HEK293 (cell line): ENCODE data around the gene C2orf49.

Experiments used
- CTCF ChIA-PET: fragments of 350-600 bp; formaldehyde crosslinking; extraction: SDS; loops from one replicate; lab custom pipeline; 2021; ENCODE audit warnings: antibody characterized with exemption; lab: Yijun Ruan, JAX
- POLR2A ChIA-PET: fragments of 300-600 bp; formaldehyde crosslinking; extraction: SDS; loops from one replicate; lab custom pipeline; 2020; ENCODE audit warnings: antibody characterized with exemption, inconsistent platforms; lab: Yijun Ruan, JAX
- H3K27ac ChIP-seq: fragments of 200-500 bp; sonication (Bioruptor generic); 2 replicates; pipeline ENCODE4 v1.5.1; 2014; ENCODE audit warnings: low read depth, low read length, control low read depth, inconsistent platforms; ENCODE audit errors: extremely low read depth
- H3K36me3 ChIP-seq, 2 experiments: fragments of 200-500 bp in 1 of 2; sonication (Bioruptor generic) in 1 of 2; 1 replicate in 1 of 2; 2 replicates in 1 of 2; pipeline ENCODE4 v1.5.1; 2014 to 2017; ENCODE audit warnings: inconsistent platforms in 2 of 2, low read length in 2 of 2; ENCODE audit not compliant: control insufficient read depth in 2 of 2, insufficient read depth in 1 of 2
- H3K4me1 ChIP-seq: fragments of 200-500 bp; sonication (Bioruptor generic); 2 replicates; pipeline ENCODE4 v1.5.1; 2014; ENCODE audit warnings: mild to moderate bottlenecking, low read length, inconsistent platforms; ENCODE audit not compliant: control insufficient read depth, insufficient read depth
- H3K4me3 ChIP-seq: 2 replicates; pipeline ENCODE4 v1.5.1; 2011; ENCODE audit warnings: low read depth, mild to moderate bottlenecking, control low read depth, low read length, moderate library complexity
- H3K9me3 ChIP-seq: fragments of 200-500 bp; sonication (Bioruptor generic); 2 replicates; pipeline ENCODE4 v1.5.1; 2014; ENCODE audit warnings: low read depth, low read length, inconsistent platforms; ENCODE audit not compliant: control insufficient read depth, insufficient read depth
- HOXD13 ChIP-seq: sonication (generic); formaldehyde crosslinking; IDR thresholded peaks from 2 replicates; pipeline ENCODE4 v1.8.0; 2022; ENCODE audit warnings: missing genetic modification reagents, borderline replicate concordance
- KLF1 ChIP-seq: fragments of 450-650 bp; formaldehyde crosslinking; IDR thresholded peaks from 2 replicates; pipeline ENCODE4 v1.5.1; 2016; ENCODE audit warnings: missing biosample characterization, missing genetic modification characterization
- SCRT2 ChIP-seq: fragments of 450-650 bp; formaldehyde crosslinking; IDR thresholded peaks from 2 replicates; pipeline ENCODE4 v1.5.1; 2016; ENCODE audit warnings: missing biosample characterization, missing genetic modification characterization
- SETDB1 ChIP-seq: IDR thresholded peaks from one replicate; pipeline ENCODE4 v1.6.1; 2017; ENCODE audit warnings: mild to moderate bottlenecking, low read length, moderate library complexity, mixed read lengths; ENCODE audit not compliant: insufficient read length
- TRIM28 ChIP-seq: IDR thresholded peaks from 2 replicates; pipeline ENCODE4 v1.6.1; 2011; ENCODE audit warnings: low read length, control low read depth, borderline replicate concordance
- ZBTB8A ChIP-seq: fragments of 450-650 bp; formaldehyde crosslinking; IDR thresholded peaks from 2 replicates; pipeline ENCODE4 v1.5.1; 2016; ENCODE audit warnings: missing biosample characterization, missing genetic modification characterization
- ZIC2 ChIP-seq: fragments of 450-650 bp; formaldehyde crosslinking; IDR thresholded peaks from 2 replicates; pipeline ENCODE4 v1.5.1; 2016; ENCODE audit warnings: missing biosample characterization, missing genetic modification characterization
- ZNF211 ChIP-seq: fragments of 450-650 bp; formaldehyde crosslinking; IDR thresholded peaks from 2 replicates; pipeline ENCODE4 v1.5.1; 2016; ENCODE audit warnings: low read depth, missing biosample characterization, missing genetic modification characterization
- ZNF214 ChIP-seq: fragments of 450-650 bp; formaldehyde crosslinking; IDR thresholded peaks from 2 replicates; pipeline ENCODE4 v1.5.1; 2017; ENCODE audit warnings: missing biosample characterization, mild to moderate bottlenecking, missing genetic modification characterization, borderline replicate concordance
- ZNF302 ChIP-seq: fragments of 450-650 bp; formaldehyde crosslinking; IDR thresholded peaks from 2 replicates; pipeline ENCODE4 v1.5.1; 2016; ENCODE audit warnings: missing biosample characterization, missing genetic modification characterization, low read depth
- ZNF335 ChIP-seq: fragments of 450-650 bp; formaldehyde crosslinking; conservative IDR thresholded peaks from 2 replicates; pipeline ENCODE4 v1.5.1; 2016; ENCODE audit warnings: missing biosample characterization, missing genetic modification characterization
- ZNF510 ChIP-seq: fragments of 450-650 bp; formaldehyde crosslinking; IDR thresholded peaks from 2 replicates; pipeline ENCODE4 v1.5.1; 2018; ENCODE audit warnings: mild to moderate bottlenecking, missing genetic modification characterization, missing biosample characterization; ENCODE audit not compliant: insufficient replicate concordance
- ZNF600 ChIP-seq: fragments of 450-650 bp; formaldehyde crosslinking; IDR thresholded peaks from 2 replicates; pipeline ENCODE4 v1.5.1; 2016; ENCODE audit warnings: missing biosample characterization, missing genetic modification characterization
- ZNF629 ChIP-seq: fragments of 450-650 bp; formaldehyde crosslinking; IDR thresholded peaks from 2 replicates; pipeline ENCODE4 v1.5.1; 2017; ENCODE audit warnings: missing biosample characterization, missing genetic modification characterization
- ZNF664 ChIP-seq: fragments of 450-650 bp; formaldehyde crosslinking; IDR thresholded peaks from 2 replicates; pipeline ENCODE4 v1.5.1; 2016; ENCODE audit warnings: missing biosample characterization, missing genetic modification characterization
- ZNF830 ChIP-seq: fragments of 450-650 bp; IDR thresholded peaks from 2 replicates; pipeline ENCODE4 v1.5.0; 2018; ENCODE audit warnings: missing biosample characterization, missing genetic modification characterization, low read depth, mild to moderate bottlenecking, moderate library complexity
- TF ChIP-seq, protein P1 (sequence below): fragments of 450-650 bp; formaldehyde crosslinking; IDR thresholded peaks from 2 replicates; pipeline ENCODE4 v1.5.1; 2016; ENCODE audit warnings: missing biosample characterization, missing genetic modification characterization, borderline replicate concordance
- TF ChIP-seq, protein P2 (sequence below): fragments of 450-650 bp; formaldehyde crosslinking; IDR thresholded peaks from 2 replicates; pipeline ENCODE4 v1.5.1; 2016; ENCODE audit warnings: missing biosample characterization, missing genetic modification characterization
- TF ChIP-seq, protein P3 (sequence below): fragments of 450-650 bp; formaldehyde crosslinking; IDR thresholded peaks from 2 replicates; pipeline ENCODE4 v1.5.1; 2016; ENCODE audit warnings: missing biosample characterization, missing genetic modification characterization
- TF ChIP-seq, protein P4 (sequence below): sonication (generic); formaldehyde crosslinking; IDR thresholded peaks from 2 replicates; pipeline ENCODE4 v1.8.1; 2022; ENCODE audit warnings: mild to moderate bottlenecking, moderate library complexity, missing genetic modification reagents
- TF ChIP-seq, protein P5 (sequence below): fragments of 450-650 bp; formaldehyde crosslinking; IDR thresholded peaks from 2 replicates; pipeline ENCODE4 v1.5.1; 2017; ENCODE audit warnings: missing biosample characterization, missing genetic modification characterization

The C2orf49 gene

DNA sequence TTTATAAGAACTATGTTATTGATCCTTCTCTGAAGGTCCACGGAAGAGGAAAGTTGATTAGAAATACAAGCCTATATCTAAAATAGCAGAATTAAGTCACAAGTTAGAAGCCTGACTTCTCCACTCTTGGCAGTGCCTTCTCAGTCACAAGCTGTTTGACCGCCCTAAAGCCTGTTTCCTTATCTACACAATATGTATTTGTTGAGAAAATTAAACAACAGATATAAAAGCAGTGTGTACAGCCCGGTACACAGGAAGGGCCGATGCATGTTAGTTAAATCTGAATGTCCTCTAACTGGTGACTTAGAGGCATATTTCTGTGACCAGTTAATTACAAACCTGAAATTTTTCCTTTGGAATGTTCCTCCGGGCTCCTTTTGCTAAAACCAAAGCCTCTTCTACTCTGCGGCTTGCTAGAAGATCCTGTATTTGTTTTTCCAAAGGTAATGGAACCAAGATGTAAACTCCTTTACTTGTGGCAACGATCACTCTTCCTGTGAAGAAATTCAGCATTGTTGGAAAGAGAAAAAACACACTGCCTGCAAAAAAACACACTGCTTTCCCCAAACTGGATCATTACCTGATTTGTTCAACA, 41.2 kb upstream of the C2orf49 start:
- ChIA-PET CTCF (interaction anchor here (0.6 to 1.9 kb wide), 10 partner anchors 12 to 225 kb away, joined by 3 to 9 read pairs (median 4); no protein-coding TSS in a partner anchor), POLR2A (no interaction called here)
- Histone ChIP-seq H3K27ac (no peak overlapping the region), H3K36me3 (peaks cover 17 to 48% of the 10 kb centered on the region in 2 experiments), H3K4me1 (no peaks in the 10 kb centered on the region), H3K4me3 (no peak overlapping the region), H3K9me3 (no peaks in the 10 kb centered on the region)
- no peak for TF ChIP-seq SETDB1
- TF ChIP-seq ZBTB8A (tag by site-specific recombination): no peak
- TF ChIP-seq, protein P1, sequence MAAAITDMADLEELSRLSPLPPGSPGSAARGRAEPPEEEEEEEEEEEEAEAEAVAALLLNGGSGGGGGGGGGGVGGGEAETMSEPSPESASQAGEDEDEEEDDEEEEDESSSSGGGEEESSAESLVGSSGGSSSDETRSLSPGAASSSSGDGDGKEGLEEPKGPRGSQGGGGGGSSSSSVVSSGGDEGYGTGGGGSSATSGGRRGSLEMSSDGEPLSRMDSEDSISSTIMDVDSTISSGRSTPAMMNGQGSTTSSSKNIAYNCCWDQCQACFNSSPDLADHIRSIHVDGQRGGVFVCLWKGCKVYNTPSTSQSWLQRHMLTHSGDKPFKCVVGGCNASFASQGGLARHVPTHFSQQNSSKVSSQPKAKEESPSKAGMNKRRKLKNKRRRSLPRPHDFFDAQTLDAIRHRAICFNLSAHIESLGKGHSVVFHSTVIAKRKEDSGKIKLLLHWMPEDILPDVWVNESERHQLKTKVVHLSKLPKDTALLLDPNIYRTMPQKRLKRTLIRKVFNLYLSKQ (tag by site-specific recombination): no peak
- TF ChIP-seq ZNF600 (tag by site-specific recombination): no peak
- TF ChIP-seq, protein P2, sequence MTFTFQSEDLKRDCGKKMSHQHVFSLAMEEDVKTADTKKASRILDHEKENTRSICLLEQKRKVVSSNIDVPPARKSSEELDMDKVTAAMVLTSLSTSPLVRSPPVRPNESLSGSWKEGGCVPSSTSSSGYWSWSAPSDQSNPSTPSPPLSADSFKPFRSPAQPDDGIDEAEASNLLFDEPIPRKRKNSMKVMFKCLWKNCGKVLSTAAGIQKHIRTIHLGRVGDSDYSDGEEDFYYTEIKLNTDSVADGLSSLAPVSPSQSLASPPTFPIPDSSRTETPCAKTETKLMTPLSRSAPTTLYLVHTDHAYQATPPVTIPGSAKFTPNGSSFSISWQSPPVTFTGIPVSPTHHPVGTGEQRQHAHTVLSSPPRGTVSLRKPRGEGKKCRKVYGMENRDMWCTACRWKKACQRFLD (tag by site-specific recombination): no peak

DNA sequence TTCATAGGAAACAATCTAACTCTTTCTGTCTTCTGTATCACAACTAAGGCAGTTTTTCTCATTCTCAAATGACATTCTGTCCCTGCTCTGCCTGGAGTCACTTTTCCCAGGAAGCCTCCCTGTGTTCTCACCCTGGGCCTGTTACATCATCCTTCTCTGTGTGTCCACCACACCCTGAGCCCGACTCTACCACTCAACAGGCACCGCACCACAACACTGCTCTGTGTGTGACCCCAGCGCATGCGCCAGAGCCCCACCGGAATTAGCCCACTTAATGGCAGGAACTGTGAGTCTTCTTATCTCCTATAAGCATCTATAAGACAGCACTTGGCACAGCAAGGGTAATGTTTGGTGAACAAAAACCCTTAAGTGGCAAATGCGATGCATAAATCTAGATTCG, 40.1 kb upstream of the C2orf49 start:
- POLR2A ChIA-PET: no interaction called here
- TF ChIP-seq ZNF335 (tag by site-specific recombination): no peak
- TF ChIP-seq ZNF629: no peak
- 0 out of 2 replicates have a peak, but pooled peaks have one; percentile 28 for TF ChIP-seq ZIC2 (tag by site-specific recombination)
- TF ChIP-seq SCRT2 (tag by site-specific recombination): peak; percentile 67

DNA sequence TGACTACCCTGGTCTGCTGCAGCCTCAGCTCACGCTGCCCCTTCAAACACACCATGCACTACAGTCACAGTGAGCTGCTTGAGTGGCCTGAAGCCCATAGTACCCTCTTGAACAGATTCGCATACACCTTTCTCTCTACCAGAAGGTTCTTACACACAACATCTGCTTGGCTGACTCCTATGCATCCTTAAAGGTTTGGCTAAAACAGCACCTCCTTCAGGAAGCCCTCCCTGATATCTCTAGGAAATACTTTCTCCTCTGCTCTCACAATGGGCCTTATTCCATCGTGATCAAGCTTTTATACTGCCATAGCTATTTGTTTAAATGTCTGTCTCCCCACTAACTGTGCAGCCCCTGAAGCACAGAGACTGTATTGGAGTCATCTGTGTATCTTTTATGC, 39.3 kb upstream of the C2orf49 start:
- TF ChIP-seq TRIM28 (no peak), ZNF664 (tag by site-specific recombination) (no peak), ZNF211 (tag by site-specific recombination) (no peak), HOXD13 (CRISPR knock-in tag) (no peak), ZNF510 (tag by site-specific recombination) (no peak), KLF1 (tag by site-specific recombination) (no peak), ZNF830 (tag by site-specific recombination) (no peak), ZNF302 (tag by site-specific recombination) (no peak), ZNF214 (no peak)
- TF ChIP-seq, protein P2 (tag by site-specific recombination): no peak
- TF ChIP-seq, protein P3, sequence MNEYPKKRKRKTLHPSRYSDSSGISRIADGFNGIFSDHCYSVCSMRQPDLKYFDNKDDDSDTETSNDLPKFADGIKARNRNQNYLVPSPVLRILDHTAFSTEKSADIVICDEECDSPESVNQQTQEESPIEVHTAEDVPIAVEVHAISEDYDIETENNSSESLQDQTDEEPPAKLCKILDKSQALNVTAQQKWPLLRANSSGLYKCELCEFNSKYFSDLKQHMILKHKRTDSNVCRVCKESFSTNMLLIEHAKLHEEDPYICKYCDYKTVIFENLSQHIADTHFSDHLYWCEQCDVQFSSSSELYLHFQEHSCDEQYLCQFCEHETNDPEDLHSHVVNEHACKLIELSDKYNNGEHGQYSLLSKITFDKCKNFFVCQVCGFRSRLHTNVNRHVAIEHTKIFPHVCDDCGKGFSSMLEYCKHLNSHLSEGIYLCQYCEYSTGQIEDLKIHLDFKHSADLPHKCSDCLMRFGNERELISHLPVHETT: no peak
- TF ChIP-seq, protein P4, sequence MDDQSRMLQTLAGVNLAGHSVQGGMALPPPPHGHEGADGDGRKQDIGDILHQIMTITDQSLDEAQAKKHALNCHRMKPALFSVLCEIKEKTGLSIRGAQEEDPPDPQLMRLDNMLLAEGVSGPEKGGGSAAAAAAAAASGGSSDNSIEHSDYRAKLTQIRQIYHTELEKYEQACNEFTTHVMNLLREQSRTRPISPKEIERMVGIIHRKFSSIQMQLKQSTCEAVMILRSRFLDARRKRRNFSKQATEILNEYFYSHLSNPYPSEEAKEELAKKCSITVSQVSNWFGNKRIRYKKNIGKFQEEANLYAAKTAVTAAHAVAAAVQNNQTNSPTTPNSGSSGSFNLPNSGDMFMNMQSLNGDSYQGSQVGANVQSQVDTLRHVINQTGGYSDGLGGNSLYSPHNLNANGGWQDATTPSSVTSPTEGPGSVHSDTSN (CRISPR knock-in tag): no peak
- TF ChIP-seq, protein P5, sequence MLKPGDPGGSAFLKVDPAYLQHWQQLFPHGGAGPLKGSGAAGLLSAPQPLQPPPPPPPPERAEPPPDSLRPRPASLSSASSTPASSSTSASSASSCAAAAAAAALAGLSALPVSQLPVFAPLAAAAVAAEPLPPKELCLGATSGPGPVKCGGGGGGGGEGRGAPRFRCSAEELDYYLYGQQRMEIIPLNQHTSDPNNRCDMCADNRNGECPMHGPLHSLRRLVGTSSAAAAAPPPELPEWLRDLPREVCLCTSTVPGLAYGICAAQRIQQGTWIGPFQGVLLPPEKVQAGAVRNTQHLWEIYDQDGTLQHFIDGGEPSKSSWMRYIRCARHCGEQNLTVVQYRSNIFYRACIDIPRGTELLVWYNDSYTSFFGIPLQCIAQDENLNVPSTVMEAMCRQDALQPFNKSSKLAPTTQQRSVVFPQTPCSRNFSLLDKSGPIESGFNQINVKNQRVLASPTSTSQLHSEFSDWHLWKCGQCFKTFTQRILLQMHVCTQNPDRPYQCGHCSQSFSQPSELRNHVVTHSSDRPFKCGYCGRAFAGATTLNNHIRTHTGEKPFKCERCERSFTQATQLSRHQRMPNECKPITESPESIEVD (tag by site-specific recombination): no peak
- TF ChIP-seq, all 188 proteins: peak for 0
- Histone ChIP-seq H3K4me3 (no peak overlapping the region), H3K27ac (no peak overlapping the region), H3K4me1 (no peaks in the 10 kb centered on the region), H3K9me3 (no peaks in the 10 kb centered on the region), H3K36me3 (peaks cover 13 to 37% of the 10 kb centered on the region in 2 experiments)
- POLR2A ChIA-PET: no interaction called here
- CTCF ChIA-PET: interaction anchor here (0.7 to 1.3 kb wide), 3 partner anchors 43 to 183 kb away, joined by 3 to 5 read pairs (median 3); no protein-coding TSS in a partner anchor

More for the DNA sequence above, 40.1 kb upstream of the C2orf49 start:
- H3K4me1 ChIP-seq: no peaks in the 10 kb centered on the region
- CTCF ChIA-PET: interaction anchor here (1.3 kb wide), 1 partner anchor 42 kb away, joined by 5 read pairs; no protein-coding TSS in a partner anchor
- no peak overlapping the region for H3K4me3 ChIP-seq
- no peaks in the 10 kb centered on the region for H3K9me3 ChIP-seq
- no peak overlapping the region for H3K27ac ChIP-seq
- H3K36me3 ChIP-seq: peaks cover 17 to 37% of the 10 kb centered on the region in 2 experiments
